ENCODE results near the gene HBA1. TPM values are rescaled to one million over a fixed set of nuclear protein-coding genes. Genes with fewer than 3 reads are reported as not detected.

Gene HBA1
- total RNA-seq, 1 experiment from 2014 or later, result 3.4 TPM

DNA sequence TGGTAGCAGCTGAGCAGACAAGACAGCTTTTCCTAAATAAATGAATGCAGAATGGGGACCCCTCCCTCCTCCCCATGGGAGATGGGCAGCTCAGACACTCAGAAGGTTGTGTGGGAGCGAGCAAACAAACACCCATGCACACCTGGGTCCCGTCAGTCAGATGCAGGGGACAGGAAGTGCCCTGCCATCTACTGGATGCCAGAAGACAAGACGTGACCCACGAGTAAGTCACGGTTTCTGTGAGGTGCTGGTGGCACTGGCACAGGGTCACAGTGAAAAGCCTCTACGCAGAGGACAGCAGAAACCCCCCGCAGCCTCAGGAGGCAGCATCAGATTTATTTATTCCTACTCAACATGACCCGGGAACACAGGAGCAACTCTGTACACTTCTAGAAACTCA is 12.2 kb downstream of the HBA1 start:
- no peaks in the 10 kb centered on the region for H3K27me3 Mint-ChIP-seq (ENCODE audit: low read depth)
- TF ChIP-seq NFATC4 (CRISPR knock-in tag; IDR thresholded peaks at IDR 0.05) (no peak), CREM (CRISPR knock-in tag; IDR thresholded peaks at IDR 0.05) (no peak), ELF4 (CRISPR knock-in tag; IDR thresholded peaks at IDR 0.05; ENCODE audit: low read depth) (no peak), TEAD4 (CRISPR knock-in tag; IDR thresholded peaks at IDR 0.05) (no peak), GABPB1 (CRISPR knock-in tag; IDR thresholded peaks at IDR 0.05) (no peak)
- TF ChIP-seq, protein P1, sequence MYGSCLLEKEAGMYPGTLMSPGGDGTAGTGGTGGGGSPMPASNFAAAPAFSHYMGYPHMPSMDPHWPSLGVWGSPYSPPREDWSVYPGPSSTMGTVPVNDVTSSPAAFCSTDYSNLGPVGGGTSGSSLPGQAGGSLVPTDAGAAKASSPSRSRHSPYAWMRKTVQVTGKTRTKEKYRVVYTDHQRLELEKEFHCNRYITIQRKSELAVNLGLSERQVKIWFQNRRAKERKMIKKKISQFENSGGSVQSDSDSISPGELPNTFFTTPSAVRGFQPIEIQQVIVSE (CRISPR knock-in tag; IDR thresholded peaks at IDR 0.05; ENCODE audit: borderline replicate concordance), result no peak
- TF ChIP-seq, protein P2, sequence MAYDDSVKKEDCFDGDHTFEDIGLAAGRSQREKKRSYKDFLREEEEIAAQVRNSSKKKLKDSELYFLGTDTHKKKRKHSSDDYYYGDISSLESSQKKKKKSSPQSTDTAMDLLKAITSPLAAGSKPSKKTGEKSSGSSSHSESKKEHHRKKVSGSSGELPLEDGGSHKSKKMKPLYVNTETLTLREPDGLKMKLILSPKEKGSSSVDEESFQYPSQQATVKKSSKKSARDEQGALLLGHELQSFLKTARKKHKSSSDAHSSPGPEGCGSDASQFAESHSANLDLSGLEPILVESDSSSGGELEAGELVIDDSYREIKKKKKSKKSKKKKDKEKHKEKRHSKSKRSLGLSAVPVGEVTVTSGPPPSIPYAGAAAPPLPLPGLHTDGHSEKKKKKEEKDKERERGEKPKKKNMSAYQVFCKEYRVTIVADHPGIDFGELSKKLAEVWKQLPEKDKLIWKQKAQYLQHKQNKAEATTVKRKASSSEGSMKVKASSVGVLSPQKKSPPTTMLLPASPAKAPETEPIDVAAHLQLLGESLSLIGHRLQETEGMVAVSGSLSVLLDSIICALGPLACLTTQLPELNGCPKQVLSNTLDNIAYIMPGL (CRISPR knock-in tag; IDR thresholded peaks at IDR 0.05), result no peak
- TF ChIP-seq, protein P3, sequence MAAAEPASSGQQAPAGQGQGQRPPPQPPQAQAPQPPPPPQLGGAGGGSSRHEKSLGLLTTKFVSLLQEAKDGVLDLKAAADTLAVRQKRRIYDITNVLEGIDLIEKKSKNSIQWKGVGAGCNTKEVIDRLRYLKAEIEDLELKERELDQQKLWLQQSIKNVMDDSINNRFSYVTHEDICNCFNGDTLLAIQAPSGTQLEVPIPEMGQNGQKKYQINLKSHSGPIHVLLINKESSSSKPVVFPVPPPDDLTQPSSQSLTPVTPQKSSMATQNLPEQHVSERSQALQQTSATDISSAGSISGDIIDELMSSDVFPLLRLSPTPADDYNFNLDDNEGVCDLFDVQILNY (CRISPR knock-in tag; IDR thresholded peaks at IDR 0.05), result no peak
- TF ChIP-seq, protein P4, sequence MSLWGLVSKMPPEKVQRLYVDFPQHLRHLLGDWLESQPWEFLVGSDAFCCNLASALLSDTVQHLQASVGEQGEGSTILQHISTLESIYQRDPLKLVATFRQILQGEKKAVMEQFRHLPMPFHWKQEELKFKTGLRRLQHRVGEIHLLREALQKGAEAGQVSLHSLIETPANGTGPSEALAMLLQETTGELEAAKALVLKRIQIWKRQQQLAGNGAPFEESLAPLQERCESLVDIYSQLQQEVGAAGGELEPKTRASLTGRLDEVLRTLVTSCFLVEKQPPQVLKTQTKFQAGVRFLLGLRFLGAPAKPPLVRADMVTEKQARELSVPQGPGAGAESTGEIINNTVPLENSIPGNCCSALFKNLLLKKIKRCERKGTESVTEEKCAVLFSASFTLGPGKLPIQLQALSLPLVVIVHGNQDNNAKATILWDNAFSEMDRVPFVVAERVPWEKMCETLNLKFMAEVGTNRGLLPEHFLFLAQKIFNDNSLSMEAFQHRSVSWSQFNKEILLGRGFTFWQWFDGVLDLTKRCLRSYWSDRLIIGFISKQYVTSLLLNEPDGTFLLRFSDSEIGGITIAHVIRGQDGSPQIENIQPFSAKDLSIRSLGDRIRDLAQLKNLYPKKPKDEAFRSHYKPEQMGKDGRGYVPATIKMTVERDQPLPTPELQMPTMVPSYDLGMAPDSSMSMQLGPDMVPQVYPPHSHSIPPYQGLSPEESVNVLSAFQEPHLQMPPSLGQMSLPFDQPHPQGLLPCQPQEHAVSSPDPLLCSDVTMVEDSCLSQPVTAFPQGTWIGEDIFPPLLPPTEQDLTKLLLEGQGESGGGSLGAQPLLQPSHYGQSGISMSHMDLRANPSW (CRISPR knock-in tag; conservative IDR thresholded peaks at IDR 0.05; ENCODE audit: low read depth), result no peak
- TF ChIP-seq, protein P5, sequence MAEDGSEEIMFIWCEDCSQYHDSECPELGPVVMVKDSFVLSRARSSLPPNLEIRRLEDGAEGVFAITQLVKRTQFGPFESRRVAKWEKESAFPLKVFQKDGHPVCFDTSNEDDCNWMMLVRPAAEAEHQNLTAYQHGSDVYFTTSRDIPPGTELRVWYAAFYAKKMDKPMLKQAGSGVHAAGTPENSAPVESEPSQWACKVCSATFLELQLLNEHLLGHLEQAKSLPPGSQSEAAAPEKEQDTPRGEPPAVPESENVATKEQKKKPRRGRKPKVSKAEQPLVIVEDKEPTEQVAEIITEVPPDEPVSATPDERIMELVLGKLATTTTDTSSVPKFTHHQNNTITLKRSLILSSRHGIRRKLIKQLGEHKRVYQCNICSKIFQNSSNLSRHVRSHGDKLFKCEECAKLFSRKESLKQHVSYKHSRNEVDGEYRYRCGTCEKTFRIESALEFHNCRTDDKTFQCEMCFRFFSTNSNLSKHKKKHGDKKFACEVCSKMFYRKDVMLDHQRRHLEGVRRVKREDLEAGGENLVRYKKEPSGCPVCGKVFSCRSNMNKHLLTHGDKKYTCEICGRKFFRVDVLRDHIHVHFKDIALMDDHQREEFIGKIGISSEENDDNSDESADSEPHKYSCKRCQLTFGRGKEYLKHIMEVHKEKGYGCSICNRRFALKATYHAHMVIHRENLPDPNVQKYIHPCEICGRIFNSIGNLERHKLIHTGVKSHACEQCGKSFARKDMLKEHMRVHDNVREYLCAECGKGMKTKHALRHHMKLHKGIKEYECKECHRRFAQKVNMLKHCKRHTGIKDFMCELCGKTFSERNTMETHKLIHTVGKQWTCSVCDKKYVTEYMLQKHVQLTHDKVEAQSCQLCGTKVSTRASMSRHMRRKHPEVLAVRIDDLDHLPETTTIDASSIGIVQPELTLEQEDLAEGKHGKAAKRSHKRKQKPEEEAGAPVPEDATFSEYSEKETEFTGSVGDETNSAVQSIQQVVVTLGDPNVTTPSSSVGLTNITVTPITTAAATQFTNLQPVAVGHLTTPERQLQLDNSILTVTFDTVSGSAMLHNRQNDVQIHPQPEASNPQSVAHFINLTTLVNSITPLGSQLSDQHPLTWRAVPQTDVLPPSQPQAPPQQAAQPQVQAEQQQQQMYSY (CRISPR knock-in tag; IDR thresholded peaks at IDR 0.05), result no peak
- TF ChIP-seq, protein P6, sequence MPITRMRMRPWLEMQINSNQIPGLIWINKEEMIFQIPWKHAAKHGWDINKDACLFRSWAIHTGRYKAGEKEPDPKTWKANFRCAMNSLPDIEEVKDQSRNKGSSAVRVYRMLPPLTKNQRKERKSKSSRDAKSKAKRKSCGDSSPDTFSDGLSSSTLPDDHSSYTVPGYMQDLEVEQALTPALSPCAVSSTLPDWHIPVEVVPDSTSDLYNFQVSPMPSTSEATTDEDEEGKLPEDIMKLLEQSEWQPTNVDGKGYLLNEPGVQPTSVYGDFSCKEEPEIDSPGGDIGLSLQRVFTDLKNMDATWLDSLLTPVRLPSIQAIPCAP (CRISPR knock-in tag; IDR thresholded peaks at IDR 0.05), result no peak
- TF ChIP-seq, protein P7, sequence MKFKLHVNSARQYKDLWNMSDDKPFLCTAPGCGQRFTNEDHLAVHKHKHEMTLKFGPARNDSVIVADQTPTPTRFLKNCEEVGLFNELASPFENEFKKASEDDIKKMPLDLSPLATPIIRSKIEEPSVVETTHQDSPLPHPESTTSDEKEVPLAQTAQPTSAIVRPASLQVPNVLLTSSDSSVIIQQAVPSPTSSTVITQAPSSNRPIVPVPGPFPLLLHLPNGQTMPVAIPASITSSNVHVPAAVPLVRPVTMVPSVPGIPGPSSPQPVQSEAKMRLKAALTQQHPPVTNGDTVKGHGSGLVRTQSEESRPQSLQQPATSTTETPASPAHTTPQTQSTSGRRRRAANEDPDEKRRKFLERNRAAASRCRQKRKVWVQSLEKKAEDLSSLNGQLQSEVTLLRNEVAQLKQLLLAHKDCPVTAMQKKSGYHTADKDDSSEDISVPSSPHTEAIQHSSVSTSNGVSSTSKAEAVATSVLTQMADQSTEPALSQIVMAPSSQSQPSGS (CRISPR knock-in tag; IDR thresholded peaks at IDR 0.05; ENCODE audit: borderline replicate concordance, low read depth), result no peak
- ATAC-seq (peak; percentile 50), DNase-seq (ENCODE audit: low spot score) (no peak)
- H3K36me3 Mint-ChIP-seq, result peaks cover 56% of the 10 kb centered on the region
- CTCF ChIA-PET, result interaction anchor here (0.6 to 1.3 kb wide), 3 partner anchors 8 to 92 kb away, joined by 3 read pairs; partner anchors contain the start of gene HBQ1
- no peak overlapping the region for H3K4me3 Mint-ChIP-seq
- POLR2A ChIA-PET, result no interaction called here
- H3K4me1 Mint-ChIP-seq, result no peaks in the 10 kb centered on the region
- H3K9me3 Mint-ChIP-seq, result no peaks in the 10 kb centered on the region
- H3K27ac Mint-ChIP-seq, result 0 out of 2 replicates have a peak overlapping the region, but pooled peaks have one; percentile 53

Data from WTC11 (cell line).